Fibroblast of pulmonary artery (primary cell): Measurements from ENCODE around the gene ABCA4.

ENCODE experiments used
- DNase-seq: peaks from one replicate; pipeline ENCODE4 v3.0.0-alpha.2; 2010; ENCODE audit warnings: low read depth
- H3K4me3 ChIP-seq: replicated peaks from 2 replicates; pipeline ENCODE4 v1.5.1; 2011; ENCODE audit warnings: low read depth, mild to moderate bottlenecking, control low read depth, low read length, moderate library complexity
- CTCF ChIP-seq: IDR thresholded peaks from 2 replicates; pipeline ENCODE4 v1.5.1; 2011; ENCODE audit warnings: mild to moderate bottlenecking, control low read depth, low read length, inconsistent platforms; ENCODE audit errors: missing control alignments

Gene ABCA4

GRCh38 chr1:93979718-93980319 lies 141.1 kb downstream of the ABCA4 start:
- H3K4me3 ChIP-seq: no peak overlapping the region
- peak; percentile 68 for DNase-seq
- no peak for TF ChIP-seq CTCF

GRCh38 chr1:93979040-93979717 lies 141.8 kb downstream of the ABCA4 start:
- TF ChIP-seq CTCF: no peak
- H3K4me3 ChIP-seq: no peak overlapping the region
- no peak for DNase-seq

- TF ChIP-seq CTCF: no peak
- H3K4me3 ChIP-seq: no peak overlapping the region
- peak; percentile 52 for DNase-seq
These were observed 143.4 kb downstream of the ABCA4 start for GRCh38 chr1:93977598-93977945.

GRCh38 chr1:93976711-93977597 lies 144.0 kb downstream of the ABCA4 start:
- no peak for DNase-seq
- no peak for TF ChIP-seq CTCF

GRCh38 chr1:93976291-93976690 lies 144.7 kb downstream of the ABCA4 start:
- TF ChIP-seq CTCF: no peak
- no peak for DNase-seq
- H3K4me3 ChIP-seq: no peak overlapping the region

More at GRCh38 chr1:93976711-93977597, 144.0 kb downstream of the ABCA4 start:
- H3K4me3 ChIP-seq: no peak overlapping the region

GRCh38 chr1:93972341-93972740 lies 148.6 kb downstream of the ABCA4 start:
- TF ChIP-seq CTCF: no peak
- no peak overlapping the region for H3K4me3 ChIP-seq
- no peak for DNase-seq
